HEK293 (cell line): ENCODE data around the gene AIG1.

ENCODE experiments used
- CTCF ChIA-PET: fragments of 350-600 bp; formaldehyde crosslinking; extraction: SDS; loops from one replicate; lab custom pipeline; 2021; ENCODE audit warnings: antibody characterized with exemption; lab: Yijun Ruan, JAX
- POLR2A ChIA-PET: fragments of 300-600 bp; formaldehyde crosslinking; extraction: SDS; loops from one replicate; lab custom pipeline; 2020; ENCODE audit warnings: antibody characterized with exemption, inconsistent platforms; lab: Yijun Ruan, JAX
- H3K27ac ChIP-seq: fragments of 200-500 bp; sonication (Bioruptor generic); 2 replicates; pipeline ENCODE4 v1.5.1; 2014; ENCODE audit warnings: low read depth, low read length, control low read depth, inconsistent platforms; ENCODE audit errors: extremely low read depth
- H3K36me3 ChIP-seq, 2 experiments: fragments of 200-500 bp in 1 of 2; sonication (Bioruptor generic) in 1 of 2; 1 replicate in 1 of 2; 2 replicates in 1 of 2; pipeline ENCODE4 v1.5.1; 2014 to 2017; ENCODE audit warnings: inconsistent platforms in 2 of 2, low read length in 2 of 2; ENCODE audit not compliant: control insufficient read depth in 2 of 2, insufficient read depth in 1 of 2
- H3K4me1 ChIP-seq: fragments of 200-500 bp; sonication (Bioruptor generic); 2 replicates; pipeline ENCODE4 v1.5.1; 2014; ENCODE audit warnings: mild to moderate bottlenecking, low read length, inconsistent platforms; ENCODE audit not compliant: control insufficient read depth, insufficient read depth
- H3K4me3 ChIP-seq: 2 replicates; pipeline ENCODE4 v1.5.1; 2011; ENCODE audit warnings: low read depth, mild to moderate bottlenecking, control low read depth, low read length, moderate library complexity
- H3K9me3 ChIP-seq: fragments of 200-500 bp; sonication (Bioruptor generic); 2 replicates; pipeline ENCODE4 v1.5.1; 2014; ENCODE audit warnings: low read depth, low read length, inconsistent platforms; ENCODE audit not compliant: control insufficient read depth, insufficient read depth
- HOXC10 ChIP-seq: sonication (generic); formaldehyde crosslinking; IDR thresholded peaks from 2 replicates; pipeline ENCODE4 v1.8.1; 2023; ENCODE audit warnings: mild to moderate bottlenecking, missing genetic modification reagents
- HOXD13 ChIP-seq: sonication (generic); formaldehyde crosslinking; IDR thresholded peaks from 2 replicates; pipeline ENCODE4 v1.8.0; 2022; ENCODE audit warnings: missing genetic modification reagents, borderline replicate concordance
- KLF7 ChIP-seq: fragments of 450-650 bp; formaldehyde crosslinking; IDR thresholded peaks from 2 replicates; pipeline ENCODE4 v1.5.1; 2016; ENCODE audit warnings: missing biosample characterization, missing genetic modification characterization, borderline replicate concordance
- MZF1 ChIP-seq: fragments of 450-650 bp; formaldehyde crosslinking; IDR thresholded peaks from 2 replicates; pipeline ENCODE4 v1.5.1; 2017; ENCODE audit warnings: missing biosample characterization, missing genetic modification characterization, borderline replicate concordance
- OVOL3 ChIP-seq: fragments of 450-650 bp; formaldehyde crosslinking; IDR thresholded peaks from 2 replicates; pipeline ENCODE4 v1.5.1; 2016; ENCODE audit warnings: missing biosample characterization, missing genetic modification characterization
- PRDM1 ChIP-seq: fragments of 450-650 bp; formaldehyde crosslinking; IDR thresholded peaks from 2 replicates; pipeline ENCODE4; 2016; ENCODE audit warnings: missing biosample characterization, missing genetic modification characterization
- SCRT1 ChIP-seq: fragments of 450-650 bp; formaldehyde crosslinking; IDR thresholded peaks from 2 replicates; pipeline ENCODE4 v1.5.1; 2016; ENCODE audit warnings: missing biosample characterization, missing genetic modification characterization, borderline replicate concordance
- SP2 ChIP-seq: fragments of 450-650 bp; formaldehyde crosslinking; IDR thresholded peaks from 2 replicates; pipeline ENCODE4 v1.5.1; 2016; ENCODE audit warnings: missing biosample characterization, missing genetic modification characterization
- YY1 ChIP-seq: fragments of 450-650 bp; formaldehyde crosslinking; IDR thresholded peaks from 2 replicates; pipeline ENCODE4 v1.5.1; 2018; ENCODE audit warnings: missing biosample characterization, missing genetic modification characterization
- ZNF114 ChIP-seq: fragments of 450-650 bp; formaldehyde crosslinking; IDR thresholded peaks from 2 replicates; pipeline ENCODE4 v1.5.0; 2017; ENCODE audit warnings: missing biosample characterization, missing genetic modification characterization
- ZNF132 ChIP-seq: fragments of 450-650 bp; formaldehyde crosslinking; IDR thresholded peaks from 2 replicates; pipeline ENCODE4 v1.5.1; 2017; ENCODE audit warnings: missing biosample characterization, missing genetic modification characterization, borderline replicate concordance
- ZNF169 ChIP-seq: fragments of 450-650 bp; formaldehyde crosslinking; IDR thresholded peaks from 2 replicates; pipeline ENCODE4 v1.5.1; 2016; ENCODE audit warnings: missing biosample characterization, missing genetic modification characterization
- ZNF24 ChIP-seq: fragments of 450-650 bp; formaldehyde crosslinking; IDR thresholded peaks from 2 replicates; pipeline ENCODE4 v1.5.1; 2016; ENCODE audit warnings: missing biosample characterization, missing genetic modification characterization
- ZNF366 ChIP-seq: fragments of 450-650 bp; formaldehyde crosslinking; conservative IDR thresholded peaks from 2 replicates; pipeline ENCODE4 v1.5.1; 2016; ENCODE audit warnings: missing biosample characterization, missing genetic modification characterization
- ZNF404 ChIP-seq: fragments of 450-650 bp; formaldehyde crosslinking; IDR thresholded peaks from 2 replicates; pipeline ENCODE4 v1.5.1; 2017; ENCODE audit warnings: missing biosample characterization, missing genetic modification characterization
- ZNF521 ChIP-seq: fragments of 450-650 bp; formaldehyde crosslinking; IDR thresholded peaks from 2 replicates; pipeline ENCODE4 v1.5.1; 2017; ENCODE audit warnings: missing biosample characterization, mild to moderate bottlenecking, missing genetic modification characterization
- ZNF529 ChIP-seq: fragments of 450-650 bp; formaldehyde crosslinking; IDR thresholded peaks from 2 replicates; pipeline ENCODE4 v1.5.1; 2017; ENCODE audit warnings: missing genetic modification characterization, missing biosample characterization; ENCODE audit not compliant: insufficient replicate concordance
- ZNF544 ChIP-seq: fragments of 450-650 bp; formaldehyde crosslinking; IDR thresholded peaks from 2 replicates; pipeline ENCODE4 v1.5.0; 2017; ENCODE audit warnings: missing biosample characterization, missing genetic modification characterization
- ZNF560 ChIP-seq: fragments of 450-650 bp; formaldehyde crosslinking; IDR thresholded peaks from 2 replicates; pipeline ENCODE4 v1.5.1; 2017; ENCODE audit warnings: missing biosample characterization, missing genetic modification characterization, borderline replicate concordance
- ZNF658 ChIP-seq: fragments of 450-650 bp; formaldehyde crosslinking; IDR thresholded peaks from 2 replicates; pipeline ENCODE4; 2016; ENCODE audit warnings: missing biosample characterization, missing genetic modification characterization
- ZNF660 ChIP-seq: fragments of 450-650 bp; IDR thresholded peaks from 2 replicates; pipeline ENCODE4 v1.5.1; 2018; ENCODE audit warnings: missing biosample characterization, mild to moderate bottlenecking, missing genetic modification characterization
- ZNF747 ChIP-seq: fragments of 450-650 bp; formaldehyde crosslinking; IDR thresholded peaks from 2 replicates; pipeline ENCODE4 v1.5.1; 2016; ENCODE audit warnings: missing biosample characterization, missing genetic modification characterization
- ZNF837 ChIP-seq: fragments of 450-650 bp; formaldehyde crosslinking; IDR thresholded peaks from 2 replicates; pipeline ENCODE4 v1.5.1; 2016; ENCODE audit warnings: missing biosample characterization, missing genetic modification characterization
- ZSCAN23 ChIP-seq: fragments of 450-650 bp; formaldehyde crosslinking; IDR thresholded peaks from 2 replicates; pipeline ENCODE4 v1.5.1; 2016; ENCODE audit warnings: missing biosample characterization, missing genetic modification characterization
- TF ChIP-seq, protein P1 (sequence below): fragments of 450-650 bp; formaldehyde crosslinking; IDR thresholded peaks from 2 replicates; pipeline ENCODE4 v1.5.1; 2016; ENCODE audit warnings: missing biosample characterization, missing genetic modification characterization
- TF ChIP-seq, protein P2 (sequence below): fragments of 450-650 bp; formaldehyde crosslinking; IDR thresholded peaks from 2 replicates; pipeline ENCODE4 v1.5.1; 2017; ENCODE audit warnings: missing biosample characterization, missing genetic modification characterization
- TF ChIP-seq, protein P3 (sequence below): fragments of 450-650 bp; formaldehyde crosslinking; IDR thresholded peaks from 2 replicates; pipeline ENCODE4 v1.5.1; 2016; ENCODE audit warnings: missing biosample characterization, missing genetic modification characterization
- TF ChIP-seq, protein P4 (sequence below): fragments of 450-650 bp; IDR thresholded peaks from 2 replicates; pipeline ENCODE4 v1.5.1; 2018; ENCODE audit warnings: missing biosample characterization, mild to moderate bottlenecking, missing genetic modification characterization

AIG1 gene

DNA sequence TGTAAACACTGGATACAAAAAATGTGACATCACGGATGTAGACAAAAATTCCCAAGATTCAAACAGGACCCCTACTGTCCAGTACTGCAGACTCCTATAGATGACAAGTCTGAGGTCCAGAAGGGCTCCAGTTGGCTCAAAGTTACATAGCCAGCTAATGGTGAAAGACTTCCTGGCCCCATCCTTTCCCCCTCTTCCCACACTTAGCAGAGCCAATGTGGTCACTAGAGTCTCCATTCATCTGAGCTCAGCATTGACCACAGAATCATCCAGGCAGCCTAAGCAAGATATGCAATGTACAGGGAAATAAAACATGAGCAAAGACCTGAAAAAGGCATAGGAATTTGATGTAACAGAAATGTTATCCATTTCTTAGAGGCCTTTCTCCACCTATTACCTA lies 209.3 kb downstream of the AIG1 start:
- POLR2A ChIA-PET, result no interaction called here
- no peak overlapping the region for H3K27ac ChIP-seq
- CTCF ChIA-PET, result interaction anchor here (0.6 kb wide), 1 partner anchor 601 kb away, joined by 5 read pairs; no protein-coding TSS in a partner anchor
- no peaks in the 10 kb centered on the region for H3K36me3 ChIP-seq
- no peaks in the 10 kb centered on the region for H3K4me1 ChIP-seq
- TF ChIP-seq ZSCAN23 (tag by site-specific recombination) (no peak), KLF7 (tag by site-specific recombination) (no peak), ZNF747 (no peak), ZNF132 (no peak), ZNF404 (no peak), ZNF560 (tag by site-specific recombination) (no peak), ZNF521 (no peak), PRDM1 (no peak), ZNF660 (no peak), ZNF529 (tag by site-specific recombination) (no peak), HOXC10 (CRISPR knock-in tag) (no peak), ZNF24 (tag by site-specific recombination) (no peak)
- TF ChIP-seq, protein P1, sequence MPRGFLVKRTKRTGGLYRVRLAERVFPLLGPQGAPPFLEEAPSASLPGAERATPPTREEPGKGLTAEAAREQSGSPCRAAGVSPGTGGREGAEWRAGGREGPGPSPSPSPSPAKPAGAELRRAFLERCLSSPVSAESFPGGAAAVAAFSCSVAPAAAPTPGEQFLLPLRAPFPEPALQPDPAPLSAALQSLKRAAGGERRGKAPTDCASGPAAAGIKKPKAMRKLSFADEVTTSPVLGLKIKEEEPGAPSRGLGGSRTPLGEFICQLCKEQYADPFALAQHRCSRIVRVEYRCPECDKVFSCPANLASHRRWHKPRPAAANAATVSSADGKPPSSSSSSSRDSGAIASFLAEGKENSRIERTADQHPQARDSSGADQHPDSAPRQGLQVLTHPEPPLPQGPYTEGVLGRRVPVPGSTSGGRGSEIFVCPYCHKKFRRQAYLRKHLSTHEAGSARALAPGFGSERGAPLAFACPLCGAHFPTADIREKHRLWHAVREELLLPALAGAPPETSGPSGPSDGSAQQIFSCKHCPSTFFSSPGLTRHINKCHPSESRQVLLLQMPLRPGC (tag by site-specific recombination), result no peak
- TF ChIP-seq, protein P2, sequence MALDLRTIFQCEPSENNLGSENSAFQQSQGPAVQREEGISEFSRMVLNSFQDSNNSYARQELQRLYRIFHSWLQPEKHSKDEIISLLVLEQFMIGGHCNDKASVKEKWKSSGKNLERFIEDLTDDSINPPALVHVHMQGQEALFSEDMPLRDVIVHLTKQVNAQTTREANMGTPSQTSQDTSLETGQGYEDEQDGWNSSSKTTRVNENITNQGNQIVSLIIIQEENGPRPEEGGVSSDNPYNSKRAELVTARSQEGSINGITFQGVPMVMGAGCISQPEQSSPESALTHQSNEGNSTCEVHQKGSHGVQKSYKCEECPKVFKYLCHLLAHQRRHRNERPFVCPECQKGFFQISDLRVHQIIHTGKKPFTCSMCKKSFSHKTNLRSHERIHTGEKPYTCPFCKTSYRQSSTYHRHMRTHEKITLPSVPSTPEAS (tag by site-specific recombination), result no peak
- TF ChIP-seq, all 188 proteins: peak for 0
- no peaks in the 10 kb centered on the region for H3K9me3 ChIP-seq
- H3K4me3 ChIP-seq, result no peak overlapping the region

DNA sequence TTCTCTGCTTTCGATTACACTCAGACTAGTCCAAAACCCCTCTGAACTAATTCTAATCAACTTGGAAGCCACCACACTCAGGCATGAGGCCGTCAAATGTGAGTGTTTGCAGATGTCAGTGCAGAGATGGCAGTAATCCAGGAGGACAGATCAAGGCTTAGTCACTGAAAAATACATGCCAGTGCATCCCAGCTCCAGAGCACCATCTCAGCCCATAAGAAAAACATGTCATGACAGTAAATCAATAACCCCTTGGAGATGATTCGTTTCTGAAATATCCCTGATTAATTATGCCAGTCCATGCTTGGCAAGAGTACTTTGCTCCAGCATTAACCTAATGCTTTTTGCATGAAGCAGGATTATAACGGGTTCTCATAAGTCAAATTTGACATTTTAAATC lies 210.3 kb downstream of the AIG1 start:
- Histone ChIP-seq H3K36me3 (no peaks in the 10 kb centered on the region), H3K9me3 (no peaks in the 10 kb centered on the region), H3K4me3 (no peak overlapping the region), H3K27ac (no peak overlapping the region)
- POLR2A ChIA-PET, result no interaction called here
- TF ChIP-seq ZNF837 (tag by site-specific recombination), result no peak
- TF ChIP-seq, protein P2 (tag by site-specific recombination), result 0 out of 2 replicates have a peak, but pooled peaks have one; percentile 4
- TF ChIP-seq, all 188 proteins: peak for 1
- H3K4me1 ChIP-seq, result no peaks in the 10 kb centered on the region
- CTCF ChIA-PET, result no interaction called here

DNA sequence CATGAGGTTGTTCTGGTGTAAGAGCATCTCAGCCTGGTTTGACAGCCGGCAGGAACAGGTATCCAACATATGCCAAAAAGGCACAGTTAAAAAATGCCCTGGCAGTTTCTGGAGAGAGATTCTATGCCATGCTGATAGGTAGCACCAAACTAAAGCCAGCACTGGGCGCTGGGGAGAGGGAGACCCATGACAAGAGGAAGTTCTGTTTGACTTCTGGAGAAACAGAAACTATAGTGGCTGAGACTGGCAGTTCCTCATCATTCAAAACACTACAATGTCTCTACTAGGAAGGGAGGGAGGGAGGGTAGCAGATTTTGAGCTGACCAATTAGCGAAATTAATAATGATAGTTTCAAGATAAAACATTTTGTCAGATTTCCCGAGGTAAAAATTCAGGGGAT lies 215.7 kb downstream of the AIG1 start:
- Histone ChIP-seq H3K27ac (no peak overlapping the region), H3K4me3 (no peak overlapping the region), H3K4me1 (no peaks in the 10 kb centered on the region)
- ChIA-PET POLR2A (no interaction called here), CTCF (interaction anchor here (0.7 kb wide), 1 partner anchor 584 kb away, joined by 3 read pairs; no protein-coding TSS in a partner anchor)
- TF ChIP-seq ZNF544 (tag by site-specific recombination), result no peak
- TF ChIP-seq SP2 (tag by site-specific recombination), result no peak
- no peak for TF ChIP-seq OVOL3 (tag by site-specific recombination)
- TF ChIP-seq ZNF658 (tag by site-specific recombination), result no peak
- no peak for TF ChIP-seq ZNF837 (tag by site-specific recombination)
- TF ChIP-seq, protein P3, sequence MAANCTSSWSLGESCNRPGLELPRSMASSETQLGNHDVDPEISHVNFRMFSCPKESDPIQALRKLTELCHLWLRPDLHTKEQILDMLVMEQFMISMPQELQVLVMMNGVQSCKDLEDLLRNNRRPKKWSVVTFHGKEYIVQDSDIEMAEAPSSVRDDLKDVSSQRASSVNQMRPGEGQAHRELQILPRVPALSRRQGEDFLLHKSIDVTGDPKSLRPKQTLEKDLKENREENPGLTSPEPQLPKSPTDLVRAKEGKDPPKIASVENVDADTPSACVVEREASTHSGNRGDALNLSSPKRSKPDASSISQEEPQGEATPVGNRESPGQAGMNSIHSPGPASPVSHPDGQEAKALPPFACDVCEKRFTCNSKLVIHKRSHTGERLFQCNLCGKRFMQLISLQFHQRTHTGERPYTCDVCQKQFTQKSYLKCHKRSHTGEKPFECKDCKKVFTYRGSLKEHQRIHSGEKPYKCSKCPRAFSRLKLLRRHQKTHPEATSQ (tag by site-specific recombination), result no peak
- TF ChIP-seq HOXD13 (CRISPR knock-in tag), result no peak
- no peak for TF ChIP-seq SCRT1 (tag by site-specific recombination)
- TF ChIP-seq ZNF114, result no peak
- no peak for TF ChIP-seq ZNF169
- TF ChIP-seq, protein P4, sequence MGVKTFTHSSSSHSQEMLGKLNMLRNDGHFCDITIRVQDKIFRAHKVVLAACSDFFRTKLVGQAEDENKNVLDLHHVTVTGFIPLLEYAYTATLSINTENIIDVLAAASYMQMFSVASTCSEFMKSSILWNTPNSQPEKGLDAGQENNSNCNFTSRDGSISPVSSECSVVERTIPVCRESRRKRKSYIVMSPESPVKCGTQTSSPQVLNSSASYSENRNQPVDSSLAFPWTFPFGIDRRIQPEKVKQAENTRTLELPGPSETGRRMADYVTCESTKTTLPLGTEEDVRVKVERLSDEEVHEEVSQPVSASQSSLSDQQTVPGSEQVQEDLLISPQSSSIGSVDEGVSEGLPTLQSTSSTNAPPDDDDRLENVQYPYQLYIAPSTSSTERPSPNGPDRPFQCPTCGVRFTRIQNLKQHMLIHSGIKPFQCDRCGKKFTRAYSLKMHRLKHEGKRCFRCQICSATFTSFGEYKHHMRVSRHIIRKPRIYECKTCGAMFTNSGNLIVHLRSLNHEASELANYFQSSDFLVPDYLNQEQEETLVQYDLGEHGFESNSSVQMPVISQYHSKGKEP, result no peak
- TF ChIP-seq MZF1, result no peak
- no peak for TF ChIP-seq YY1 (tag by site-specific recombination)
- TF ChIP-seq ZNF366, result no peak
- TF ChIP-seq, all 188 proteins: peak for 0
- Histone ChIP-seq H3K9me3 (no peaks in the 10 kb centered on the region), H3K36me3 (no peaks in the 10 kb centered on the region)
